Fibroblast of skin of left quadriceps (primary cell): ENCODE results near the gene ANKS6.

Experiments
- DNase-seq, 2 experiments: peaks; one replicate each; pipeline ENCODE4 v3.0.0-alpha.2; 2013; ENCODE audit warnings: low read depth in 2 of 2

ANKS6 gene

DNA sequence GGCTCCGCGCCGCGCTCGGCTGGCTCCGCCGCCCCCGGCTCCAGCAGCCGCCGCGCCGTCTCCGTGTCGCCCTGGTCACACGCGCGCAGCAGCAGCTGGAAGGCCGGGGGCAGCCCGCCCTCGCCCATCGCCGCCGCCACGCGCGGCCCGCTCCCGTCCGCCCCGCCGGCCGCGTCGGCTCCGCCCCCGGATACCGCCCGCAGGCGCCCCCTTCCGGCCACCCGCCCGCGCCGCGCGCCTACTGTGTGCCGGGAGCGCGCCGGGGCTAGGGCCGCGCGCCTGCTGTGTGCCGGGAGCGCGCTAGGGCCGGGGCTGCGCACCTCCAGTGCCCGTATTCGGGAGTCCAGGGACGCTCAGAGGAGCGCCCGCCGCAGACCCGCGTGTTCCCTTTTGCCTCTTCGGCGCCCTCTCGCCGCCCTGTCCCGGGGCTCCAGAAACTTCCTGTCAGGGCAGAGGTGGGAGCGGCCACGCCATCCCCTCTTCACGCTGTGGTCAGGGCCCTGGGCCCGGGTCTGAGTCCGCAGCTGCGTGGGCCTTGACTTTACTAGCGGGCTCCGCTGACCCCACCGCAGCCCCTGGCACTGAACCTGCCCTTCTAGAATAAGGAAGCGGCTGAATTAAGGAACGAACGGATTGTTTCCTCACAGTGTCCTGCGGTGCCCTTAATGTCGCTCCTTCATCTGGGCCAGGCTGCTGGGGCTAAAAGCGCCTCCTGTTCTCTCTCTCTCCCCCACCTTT, at the start of gene ANKS6:
TSS of gene ANKS6 (minus strand) at position 192 of the 738 bp plus-strand sequence. CDS start at position 128, 64 bp downstream.
- peak; percentile 50 to 55 for DNase-seq

DNA sequence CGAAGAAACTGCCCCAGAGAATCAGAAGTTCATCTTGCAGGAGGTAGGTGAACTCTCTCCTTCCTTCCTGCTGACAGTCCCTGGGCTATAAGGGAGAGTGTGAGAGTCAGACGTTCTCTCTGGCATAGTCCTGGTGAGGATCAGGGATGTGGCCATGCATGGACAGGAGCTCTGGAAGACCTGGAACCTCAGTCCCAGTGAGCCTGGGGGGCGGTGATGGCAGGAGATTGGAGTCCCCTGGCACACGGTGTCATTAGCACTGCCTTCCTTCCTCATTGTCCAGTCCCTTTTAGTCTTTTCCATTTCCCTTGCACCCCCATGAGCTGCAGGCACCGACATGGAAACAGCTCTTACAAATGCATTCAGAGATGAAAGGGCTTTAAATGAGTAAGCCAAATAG, 49.7 kb upstream of the ANKS6 start:
- no peak for DNase-seq

DNA sequence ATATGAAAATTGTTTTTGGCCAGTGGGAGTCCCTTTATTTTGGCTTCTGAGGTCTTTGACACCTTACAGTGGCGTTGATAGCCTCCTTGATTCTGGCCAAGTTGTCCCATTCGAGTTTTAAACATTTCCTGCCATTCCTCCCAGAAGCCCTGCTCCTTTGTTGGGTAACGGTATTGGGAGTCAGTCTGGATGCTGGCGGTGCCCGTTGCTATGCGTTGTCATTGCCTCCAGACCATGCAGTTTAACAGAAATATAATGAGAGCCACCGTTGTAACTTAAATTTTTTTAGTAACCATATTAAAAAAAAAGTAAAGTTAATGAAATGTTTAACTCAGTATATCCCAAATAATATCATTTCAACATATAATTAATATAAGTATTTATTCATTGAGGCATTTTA, 46.2 kb upstream of the ANKS6 start:
- no peak for DNase-seq

DNA sequence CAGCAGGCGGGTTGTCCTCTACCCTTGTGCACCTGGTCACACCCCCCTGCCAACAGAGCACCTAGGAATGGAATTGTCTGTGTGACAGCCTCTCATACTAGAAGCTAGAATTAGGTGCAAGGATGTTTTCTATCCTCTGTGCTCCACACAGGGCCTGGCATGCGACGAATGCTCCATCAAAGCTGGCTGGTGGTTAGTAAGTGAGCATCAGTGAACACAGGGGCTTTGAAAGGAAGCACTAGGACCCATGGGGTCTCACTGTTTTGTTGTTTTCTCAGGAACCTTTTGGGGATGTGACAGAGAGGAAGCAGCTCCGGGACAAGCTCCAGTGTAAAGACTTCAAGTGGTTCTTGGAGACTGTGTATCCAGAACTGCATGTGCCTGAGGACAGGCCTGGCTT, 43.4 kb upstream of the ANKS6 start:
- no peak for DNase-seq

DNA sequence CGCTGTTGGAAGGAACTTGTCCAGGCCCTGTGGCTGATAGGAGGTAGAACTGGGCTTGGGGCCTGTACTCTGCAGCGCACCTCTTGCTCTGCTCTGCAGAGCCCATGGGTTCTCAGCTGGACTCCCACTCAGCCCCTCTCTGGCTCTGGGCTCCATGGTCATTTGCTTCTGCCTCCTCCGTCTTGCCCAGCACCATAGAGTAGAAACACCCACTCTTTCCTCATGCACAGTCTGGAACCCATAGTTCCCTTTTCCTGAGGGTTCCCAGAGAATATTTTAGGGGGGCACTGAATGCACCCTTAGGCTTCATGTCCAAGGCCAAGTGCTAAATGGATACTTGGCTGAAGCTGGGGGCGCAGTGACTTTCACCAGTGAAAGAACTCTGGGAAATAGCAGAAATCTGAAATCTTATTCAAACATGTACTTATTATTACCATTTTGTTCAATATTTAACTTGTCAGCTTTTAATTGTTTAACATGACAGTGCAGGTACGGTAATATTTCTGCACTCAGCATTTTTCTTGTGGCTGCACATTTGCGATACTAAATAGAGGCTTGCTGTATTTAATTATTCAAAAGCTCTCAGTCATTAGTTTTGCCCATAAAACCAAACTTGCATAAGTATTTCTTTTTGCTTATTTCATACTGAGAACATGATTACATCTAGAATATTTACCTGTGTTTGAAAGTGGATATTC, 42.7 kb upstream of the ANKS6 start:
- DNase-seq, result no peak

DNA sequence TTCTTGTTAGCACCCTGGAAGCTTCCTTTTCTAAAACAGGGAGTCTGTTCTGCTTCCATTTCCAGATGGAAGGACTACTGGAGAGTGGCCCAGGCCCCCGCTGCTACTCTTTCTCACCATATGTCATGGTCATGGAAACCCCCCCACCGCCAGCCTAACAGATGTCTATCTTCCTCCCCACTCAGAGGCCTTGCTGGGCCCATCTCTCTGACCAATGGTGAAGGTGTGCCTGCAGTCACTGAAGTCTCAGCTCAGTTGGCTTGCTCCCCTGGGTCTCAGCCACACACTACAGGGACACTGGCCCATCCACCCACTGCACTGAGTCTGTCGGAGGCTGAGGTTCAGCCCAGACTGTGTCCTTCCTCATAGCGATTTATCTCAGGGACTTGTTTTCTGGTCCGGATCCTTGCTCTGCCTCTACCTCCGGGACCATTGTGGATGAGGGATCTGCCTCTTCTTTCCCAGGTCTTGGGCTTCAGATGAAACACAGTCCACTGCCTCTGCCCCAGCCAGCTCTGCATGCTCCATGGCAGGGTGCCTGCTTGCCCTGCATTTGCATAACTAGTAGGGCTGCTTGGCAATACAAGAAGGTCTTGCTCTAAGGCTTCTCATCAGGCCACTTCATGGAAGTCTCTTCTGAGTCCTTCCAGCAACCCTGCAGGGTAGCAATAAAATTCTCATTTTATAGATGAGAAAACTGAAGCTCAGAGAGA, 42.0 kb upstream of the ANKS6 start:
- no peak for DNase-seq

DNA sequence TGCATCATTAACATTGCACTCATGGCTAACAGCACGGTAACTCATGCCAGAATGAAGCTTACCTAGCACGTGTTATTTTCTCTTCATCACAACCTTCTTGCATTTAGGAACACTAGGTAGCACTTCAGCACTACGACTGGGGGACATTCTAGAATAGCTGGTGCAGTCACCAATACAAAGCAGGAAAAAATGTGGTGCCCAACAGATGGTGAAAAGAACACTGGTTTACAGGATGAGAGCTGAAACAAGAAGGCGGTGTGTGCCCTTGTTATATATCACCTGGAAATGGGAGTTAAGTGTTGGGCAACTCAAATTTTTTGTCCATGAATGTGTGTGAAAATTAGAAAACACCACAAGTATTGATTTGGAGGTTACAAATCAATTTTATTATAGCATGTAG, 41.2 kb upstream of the ANKS6 start:
- DNase-seq, result no peak

DNA sequence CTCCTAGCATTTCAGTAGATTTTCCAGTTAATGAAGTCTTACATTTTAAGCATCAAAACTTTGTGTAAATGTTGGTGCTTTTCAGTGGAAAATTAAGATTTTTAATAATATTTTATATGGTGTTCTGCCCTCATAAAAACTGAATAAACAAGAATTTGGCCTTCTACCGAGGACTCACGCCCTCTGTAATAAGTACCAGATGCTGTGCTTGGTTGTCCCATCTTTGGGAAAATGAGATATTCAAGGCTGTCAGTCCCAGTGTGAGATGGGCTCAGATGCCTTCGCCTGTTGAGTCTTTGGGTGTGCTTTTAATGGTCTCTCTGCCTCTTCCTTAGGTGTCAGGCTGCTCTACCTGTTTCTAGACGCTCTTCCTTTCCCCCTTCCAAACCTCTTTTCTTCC, 39.9 kb upstream of the ANKS6 start:
- DNase-seq, result no peak

DNA sequence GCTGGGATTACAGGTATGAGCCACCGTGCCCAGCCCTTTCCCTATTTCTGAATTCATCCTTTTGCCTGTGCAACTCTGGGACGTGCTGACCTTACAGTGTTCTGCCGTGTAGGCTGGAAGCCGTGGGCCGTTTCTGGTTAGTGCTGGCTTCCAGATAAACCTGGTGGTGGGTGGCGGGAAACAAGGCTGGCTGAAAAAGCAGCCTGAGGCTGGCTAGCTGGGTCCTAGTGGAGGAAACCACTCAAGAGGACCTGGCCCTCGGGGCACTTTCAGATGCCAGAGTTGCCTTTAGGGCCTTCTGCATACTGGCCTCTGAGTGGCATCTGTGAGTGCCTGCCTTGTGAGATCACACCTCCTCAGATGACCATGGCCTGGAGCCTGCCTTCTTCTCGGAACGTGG, 38.0 kb upstream of the ANKS6 start:
- DNase-seq, result no peak

DNA sequence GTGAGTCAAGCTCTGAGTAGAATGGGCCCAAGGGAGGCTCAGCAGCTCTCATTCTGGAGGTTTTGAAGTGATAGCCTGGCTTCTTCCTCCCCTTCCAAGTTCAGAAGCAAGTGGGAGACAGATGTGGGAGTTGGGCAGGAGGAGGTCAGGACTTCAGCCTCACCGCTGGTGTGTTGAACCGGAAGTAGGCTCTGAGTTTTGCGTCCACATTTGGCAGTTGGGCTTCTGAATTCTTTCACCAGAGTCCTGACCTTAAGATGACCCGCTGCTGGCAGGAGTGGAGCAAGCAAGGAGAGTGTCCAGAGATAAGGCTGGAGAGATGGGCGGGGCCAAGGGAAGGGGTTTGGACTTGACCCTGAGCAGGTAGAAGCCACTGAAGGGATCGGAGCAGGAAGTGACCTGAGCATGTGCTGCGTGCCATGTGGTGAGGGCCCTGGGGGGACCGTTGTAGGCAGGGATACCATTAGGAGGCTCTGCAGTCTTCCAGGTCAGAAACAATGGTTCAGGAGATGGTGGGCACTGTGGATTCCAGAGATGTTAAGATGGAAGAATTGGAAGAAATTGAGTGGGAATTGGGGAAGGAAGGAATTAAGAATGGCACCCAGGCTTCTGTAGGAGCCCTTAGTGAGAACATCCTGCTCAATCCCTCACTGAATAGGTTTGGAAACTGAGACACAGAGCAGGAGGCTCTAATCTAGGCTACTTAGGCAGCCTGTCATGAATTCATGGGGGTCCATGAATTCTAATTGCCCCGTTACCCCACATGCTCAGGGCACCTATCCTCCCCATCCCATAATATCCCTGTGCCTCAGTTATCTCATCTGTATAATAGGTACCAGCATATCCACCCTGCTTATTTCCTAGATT, 37.0 kb upstream of the ANKS6 start:
- no peak for DNase-seq

DNA sequence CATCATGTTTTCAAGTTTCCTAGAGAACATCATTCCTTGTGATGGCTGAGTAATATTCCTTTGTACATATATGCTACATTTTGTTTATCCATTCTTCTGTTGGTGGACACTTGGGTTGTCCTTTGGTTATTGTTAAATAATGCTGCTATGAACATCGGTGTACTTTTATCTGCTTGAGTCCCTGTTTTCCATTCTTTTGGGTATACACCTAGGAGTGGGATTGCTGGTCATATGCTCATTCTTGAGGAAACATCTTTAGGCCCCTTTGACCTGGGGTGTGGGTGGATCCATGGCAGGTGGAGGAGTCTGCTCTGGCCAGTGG, 36.4 kb upstream of the ANKS6 start:
- no peak for DNase-seq

DNA sequence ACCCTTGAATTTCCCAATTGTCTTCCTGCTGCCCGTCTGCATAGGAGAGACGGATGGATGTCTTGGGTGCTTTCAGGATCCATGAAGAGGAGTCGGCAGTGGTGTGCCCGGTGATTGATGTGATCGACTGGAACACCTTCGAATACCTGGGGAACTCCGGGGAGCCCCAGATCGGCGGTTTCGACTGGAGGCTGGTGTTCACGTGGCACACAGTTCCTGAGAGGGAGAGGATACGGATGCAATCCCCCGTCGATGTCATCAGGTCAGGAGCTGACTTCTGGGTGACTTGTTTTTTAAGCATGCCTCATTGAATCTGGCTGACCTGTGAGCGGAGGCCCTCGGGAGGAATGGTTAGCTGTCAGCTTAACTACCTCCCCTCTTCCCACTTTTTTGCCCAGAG, 35.3 kb upstream of the ANKS6 start:
- no peak for DNase-seq

DNA sequence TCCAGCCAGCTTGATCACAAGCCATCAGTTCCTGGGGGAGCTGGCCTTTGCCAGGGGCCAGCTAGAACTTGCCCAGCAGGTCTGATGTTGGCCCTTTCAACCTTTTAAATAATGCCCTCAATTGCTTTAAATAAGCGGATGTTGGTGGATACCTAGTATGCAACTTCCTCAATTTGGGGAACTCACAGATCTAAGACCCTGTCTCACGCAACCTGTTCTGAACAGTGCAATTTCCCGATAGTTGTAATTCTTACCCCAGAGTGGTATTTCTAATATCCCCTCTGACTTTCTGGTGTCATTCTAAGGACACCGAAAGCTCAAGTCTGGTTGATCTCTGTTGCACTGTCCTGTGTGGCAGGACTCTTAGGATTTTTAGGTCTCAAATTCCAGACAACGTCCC, 34.2 kb upstream of the ANKS6 start:
- no peak for DNase-seq

DNA sequence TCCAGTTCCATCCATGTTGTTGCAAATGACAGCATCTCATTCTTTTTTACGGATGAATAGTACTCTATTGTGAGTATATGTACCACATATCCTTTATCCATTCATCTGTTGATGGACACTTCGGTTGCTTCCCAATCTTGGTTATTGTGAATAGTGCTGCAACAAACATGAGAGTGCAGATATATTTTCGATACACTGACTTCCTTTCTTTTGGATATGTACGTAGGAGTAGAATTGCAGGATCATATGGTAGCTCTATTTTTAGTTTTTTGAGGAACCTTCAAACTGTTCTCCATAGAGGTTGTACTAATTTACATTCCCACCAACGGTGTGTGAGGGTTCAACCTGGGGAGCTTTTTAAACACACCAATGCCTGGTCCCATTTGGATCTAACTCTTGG, 33.4 kb upstream of the ANKS6 start:
- DNase-seq, result no peak

DNA sequence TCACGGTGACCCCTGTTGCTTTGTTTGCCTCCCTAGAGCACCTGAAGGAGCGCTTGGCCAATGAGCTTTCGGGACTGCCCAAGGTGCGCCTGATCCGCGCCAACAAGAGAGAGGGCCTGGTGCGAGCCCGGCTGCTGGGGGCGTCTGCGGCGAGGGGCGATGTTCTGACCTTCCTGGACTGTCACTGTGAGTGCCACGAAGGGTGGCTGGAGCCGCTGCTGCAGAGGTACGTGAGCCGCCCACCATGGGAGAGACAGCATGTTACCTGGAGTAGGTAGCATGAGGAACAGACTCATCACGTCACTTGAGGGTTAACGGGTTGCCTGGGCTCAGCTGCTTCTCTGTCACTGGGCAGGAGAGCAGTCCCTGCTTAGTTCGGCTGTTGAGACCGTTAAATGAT, 30.4 kb upstream of the ANKS6 start:
- no peak for DNase-seq

DNA sequence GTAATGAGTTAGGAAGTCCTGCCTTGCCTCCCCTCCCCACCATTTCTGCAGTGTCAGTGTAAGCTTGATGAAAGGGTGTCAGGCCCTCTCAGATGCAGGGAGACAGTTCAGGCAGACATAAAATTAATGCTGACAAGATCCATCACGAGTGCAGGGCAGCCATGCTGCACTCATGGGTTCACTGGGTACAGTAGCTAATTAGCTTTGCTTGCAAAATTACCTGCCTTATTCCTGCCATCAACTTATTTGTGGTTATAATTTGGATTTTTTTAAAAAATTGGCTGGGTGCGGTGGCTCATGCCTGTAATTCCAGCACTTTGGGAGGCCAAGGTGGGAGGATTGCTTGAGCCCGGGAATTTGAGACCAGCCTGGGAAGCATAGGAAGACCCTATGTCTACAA, 29.1 kb upstream of the ANKS6 start:
- DNase-seq, result no peak

DNA sequence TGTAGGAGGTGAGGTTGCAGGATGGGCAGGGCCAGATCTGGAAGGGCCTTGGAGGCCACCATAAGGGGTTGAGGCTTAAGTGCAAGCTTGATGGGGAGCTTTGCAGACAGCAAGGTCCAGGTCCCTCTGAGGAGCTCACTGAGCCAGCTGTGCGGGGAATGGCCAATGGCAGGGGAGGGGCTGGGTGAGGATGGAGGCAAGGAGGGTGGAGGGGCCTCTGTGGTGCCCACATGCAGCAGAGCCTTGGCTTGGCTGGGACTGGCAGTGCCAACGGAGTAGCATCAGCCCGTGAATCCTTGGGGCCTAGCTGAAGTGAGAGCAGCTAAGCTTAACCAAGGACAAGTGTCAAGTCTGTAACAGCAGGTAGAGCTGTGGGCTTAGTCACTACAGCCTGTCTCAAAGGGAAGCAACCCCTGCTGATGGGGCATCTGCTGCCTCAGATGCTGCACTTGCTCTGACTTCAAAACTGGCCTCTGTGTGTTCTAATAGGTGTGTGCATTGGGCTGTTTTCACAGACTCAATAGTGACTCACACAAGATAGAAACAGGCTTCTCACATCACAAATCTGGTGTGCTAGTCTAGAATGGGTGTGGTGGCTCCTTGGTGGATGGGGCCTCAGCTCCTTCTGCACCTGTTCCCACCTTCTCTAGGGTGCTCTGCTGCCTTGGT, 27.4 kb upstream of the ANKS6 start:
- DNase-seq, result no peak

DNA sequence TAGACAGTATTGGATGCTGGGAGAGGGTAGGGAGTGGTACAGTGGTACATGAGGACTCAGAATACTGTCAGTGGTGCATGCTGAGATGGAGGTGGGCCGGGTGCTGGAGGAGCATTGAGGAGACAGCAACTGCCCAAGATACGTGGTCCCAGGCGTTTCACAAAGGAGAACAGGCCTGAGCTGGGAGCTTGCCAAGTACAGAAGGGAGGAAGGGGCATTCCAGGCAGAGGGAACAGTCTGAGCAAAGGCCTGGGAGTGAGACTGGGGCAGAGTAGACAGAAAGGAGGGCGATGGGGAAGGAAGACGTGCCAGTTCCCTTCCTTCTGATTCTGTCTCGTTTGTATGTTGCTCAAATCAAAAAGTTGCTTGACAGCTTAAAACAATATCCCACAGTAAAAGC, 26.3 kb upstream of the ANKS6 start:
- DNase-seq, result no peak

DNA sequence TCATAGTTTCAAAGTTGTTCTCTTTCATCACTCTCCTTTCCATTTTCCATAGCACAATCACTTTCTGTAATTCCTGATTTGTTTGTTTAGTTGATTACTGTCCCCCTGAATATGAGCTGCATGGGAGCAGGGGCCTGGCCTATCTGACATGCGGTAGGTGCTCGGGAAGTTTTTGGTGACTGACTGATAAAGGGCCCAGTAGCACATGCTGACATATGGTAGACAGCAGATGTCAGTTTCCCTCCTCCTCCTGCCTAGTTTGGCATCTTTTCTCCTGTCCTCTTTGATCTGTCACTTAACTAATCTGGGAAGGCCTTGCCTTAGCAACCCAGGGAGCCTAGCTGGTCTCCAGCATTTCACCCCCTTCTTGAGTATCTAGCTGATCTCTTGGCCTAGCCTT, 25.5 kb upstream of the ANKS6 start:
- no peak for DNase-seq

DNA sequence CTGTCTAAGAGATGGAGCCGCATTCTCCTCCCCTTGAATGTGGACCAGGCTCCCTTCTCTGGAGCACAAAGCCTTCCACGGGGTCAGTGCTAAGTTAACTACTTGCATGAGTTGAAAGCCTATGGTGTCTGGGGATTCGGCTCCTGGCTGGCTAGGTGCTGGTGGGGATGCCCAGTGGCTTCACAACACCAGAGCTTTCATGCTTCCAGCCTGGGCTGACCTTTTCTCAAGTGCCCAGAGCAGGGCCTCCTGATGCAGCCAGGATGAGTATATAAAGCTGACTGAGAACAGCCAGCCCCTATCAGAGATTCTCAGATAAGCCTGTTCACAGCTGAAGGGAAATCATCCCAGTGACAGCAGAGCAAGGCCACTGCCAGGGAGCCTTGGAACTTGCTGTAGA, 22.9 kb upstream of the ANKS6 start:
- no peak for DNase-seq

DNA sequence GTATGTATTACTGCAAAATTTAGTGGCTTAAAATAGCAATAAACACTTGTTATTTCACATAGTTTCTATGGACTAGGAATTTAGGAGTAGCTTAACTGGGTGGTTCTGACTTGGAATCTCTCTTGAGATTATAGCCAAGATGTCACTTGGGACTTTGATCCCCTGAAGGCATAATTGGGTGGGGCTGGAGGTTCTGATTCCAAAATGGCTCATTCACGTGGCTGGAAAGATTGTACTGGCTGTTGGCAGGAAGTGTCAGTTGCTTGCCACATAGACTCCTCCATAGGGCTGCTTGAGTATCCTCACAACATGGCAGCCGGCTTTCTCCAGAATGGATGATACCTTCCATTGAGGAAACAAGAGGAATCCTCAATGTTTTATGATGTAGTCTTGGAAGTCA, 22.4 kb upstream of the ANKS6 start:
- no peak for DNase-seq
